ENCODE data around the gene CLCN1. TPM values are rescaled to one million over a fixed set of nuclear protein-coding genes. Genes with fewer than 3 reads are reported as not detected.

The CLCN1 gene
- polyA plus RNA-seq, 3 donors = 0.04 to 0.76 (median 0.11) TPM

DNA sequence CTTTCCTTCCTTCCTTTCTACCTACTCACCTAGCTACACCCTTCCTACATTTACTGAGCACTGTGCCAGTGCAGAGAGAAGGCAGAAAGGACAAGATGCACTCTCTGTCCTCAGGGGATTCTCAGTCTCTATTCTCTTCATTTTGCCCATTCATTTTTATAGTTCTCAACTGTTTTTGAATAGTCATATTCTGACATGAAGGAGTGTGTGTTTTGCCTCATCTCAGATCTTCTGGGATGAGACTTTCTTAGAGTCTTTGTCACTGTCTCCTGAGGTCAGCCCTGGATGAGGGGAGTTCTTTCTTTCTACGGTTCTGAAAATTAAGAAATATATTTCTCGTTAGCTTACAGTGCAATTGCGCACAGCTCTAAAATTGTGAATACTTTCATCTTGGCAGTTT lies 21.3 kb downstream of the CLCN1 start:
- Mint-ChIP-seq H3K9me3 (peaks cover 0 to 2% (median 0%) of the 10 kb centered on the region in 7 donors), H3K27me3 (ENCODE audit: low read depth in 3 of 3) (peaks cover 0 to 6% (median 1%) of the 10 kb centered on the region in 3 donors), H3K4me3 (no peak overlapping the region), H3K4me1 (peaks cover 8% of the 10 kb centered on the region), H3K36me3 (no peaks in the 10 kb centered on the region), H3K27ac (no peak overlapping the region)
- Histone ChIP-seq H3K9ac (ENCODE audit: insufficient read depth, low read length, poor library complexity, severe bottlenecking) (no peak overlapping the region), H3K27ac (ENCODE audit: low read depth in 1 of 2, low read length in 2 of 2) (no peak overlapping the region), H4K20me1 (ENCODE audit: insufficient read depth, low read length) (no peaks in the 10 kb centered on the region), H3K4me1 (ENCODE audit: control insufficient read depth in 1 of 2, insufficient read depth in 2 of 2, low read length in 2 of 2) (no peaks in the 10 kb centered on the region), H3K36me3 (replicated peaks in 1 of 2; ENCODE audit: control insufficient read depth in 1 of 2, insufficient read depth in 2 of 2, low read length in 2 of 2) (no peaks in the 10 kb centered on the region), H2AFZ (ENCODE audit: insufficient read depth, low read depth, low read length, poor library complexity, severe bottlenecking) (no peak overlapping the region), H3K27me3 (ENCODE audit: control insufficient read depth in 2 of 2, insufficient read depth in 2 of 2, low read length in 2 of 2) (no peaks in the 10 kb centered on the region), H3K4me3 (replicated peaks in 1 of 3; ENCODE audit: low read depth in 2 of 3, low read length in 3 of 3) (no peak overlapping the region), H3K79me2 (ENCODE audit: insufficient read depth, low read length) (no peaks in the 10 kb centered on the region), H3K9me3 (replicated peaks in 1 of 2; ENCODE audit: control insufficient read depth in 1 of 2, insufficient read depth in 1 of 2, low read length in 2 of 2) (no peaks in the 10 kb centered on the region), H3K4me2 (replicated peaks; ENCODE audit: extremely low read depth, low read length, poor library complexity, severe bottlenecking) (no peak overlapping the region)
- intact Hi-C loops (cut with micrococcal nuclease) = no loop called here
- TF ChIP-seq, protein P1, sequence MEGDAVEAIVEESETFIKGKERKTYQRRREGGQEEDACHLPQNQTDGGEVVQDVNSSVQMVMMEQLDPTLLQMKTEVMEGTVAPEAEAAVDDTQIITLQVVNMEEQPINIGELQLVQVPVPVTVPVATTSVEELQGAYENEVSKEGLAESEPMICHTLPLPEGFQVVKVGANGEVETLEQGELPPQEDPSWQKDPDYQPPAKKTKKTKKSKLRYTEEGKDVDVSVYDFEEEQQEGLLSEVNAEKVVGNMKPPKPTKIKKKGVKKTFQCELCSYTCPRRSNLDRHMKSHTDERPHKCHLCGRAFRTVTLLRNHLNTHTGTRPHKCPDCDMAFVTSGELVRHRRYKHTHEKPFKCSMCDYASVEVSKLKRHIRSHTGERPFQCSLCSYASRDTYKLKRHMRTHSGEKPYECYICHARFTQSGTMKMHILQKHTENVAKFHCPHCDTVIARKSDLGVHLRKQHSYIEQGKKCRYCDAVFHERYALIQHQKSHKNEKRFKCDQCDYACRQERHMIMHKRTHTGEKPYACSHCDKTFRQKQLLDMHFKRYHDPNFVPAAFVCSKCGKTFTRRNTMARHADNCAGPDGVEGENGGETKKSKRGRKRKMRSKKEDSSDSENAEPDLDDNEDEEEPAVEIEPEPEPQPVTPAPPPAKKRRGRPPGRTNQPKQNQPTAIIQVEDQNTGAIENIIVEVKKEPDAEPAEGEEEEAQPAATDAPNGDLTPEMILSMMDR (IDR thresholded peaks at IDR 0.05) = no peak
- WGBS (ENCODE audit: insufficient coverage) = no CpG with 5 or more reads among the region's 3 CpGs
- no peak for DNase-seq

DNA sequence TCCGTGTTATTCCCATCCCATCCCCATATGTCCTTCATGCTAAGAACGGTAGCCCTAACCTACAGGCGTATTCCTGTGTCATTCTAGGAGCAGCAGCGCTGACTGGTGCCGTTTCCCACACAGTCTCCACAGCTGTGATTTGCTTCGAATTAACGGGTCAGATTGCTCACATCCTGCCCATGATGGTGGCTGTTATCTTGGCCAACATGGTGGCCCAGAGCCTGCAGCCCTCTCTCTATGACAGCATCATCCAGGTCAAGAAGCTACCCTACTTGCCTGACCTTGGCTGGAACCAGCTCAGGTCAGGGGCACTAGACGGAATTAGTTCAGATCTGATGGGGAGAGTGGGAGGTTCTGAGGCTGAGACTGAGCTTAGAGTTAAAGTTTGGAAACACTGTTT lies 25.9 kb downstream of the CLCN1 start:
- H3K9ac ChIP-seq (ENCODE audit: insufficient read depth, low read length, poor library complexity, severe bottlenecking) = no peak overlapping the region
- no peaks in the 10 kb centered on the region for H4K20me1 ChIP-seq (ENCODE audit: insufficient read depth, low read length)
- H3K4me3 ChIP-seq (replicated peaks in 1 of 3; ENCODE audit: low read depth in 2 of 3, low read length in 3 of 3) = no peak overlapping the region
- peaks cover 0 to 3% (median 0%) of the 10 kb centered on the region in 7 donors for H3K9me3 Mint-ChIP-seq
- no peak overlapping the region for H3K4me3 Mint-ChIP-seq
- no peaks in the 10 kb centered on the region for H3K27me3 ChIP-seq (ENCODE audit: control insufficient read depth in 2 of 2, insufficient read depth in 2 of 2, low read length in 2 of 2)
- H3K36me3 ChIP-seq (replicated peaks in 1 of 2; ENCODE audit: control insufficient read depth in 1 of 2, insufficient read depth in 2 of 2, low read length in 2 of 2) = no peaks in the 10 kb centered on the region
- H3K36me3 Mint-ChIP-seq = no peaks in the 10 kb centered on the region
- no peak overlapping the region for H3K27ac Mint-ChIP-seq
- peaks cover 12 to 14% of the 10 kb centered on the region in 2 donors for H3K4me1 ChIP-seq (ENCODE audit: control insufficient read depth in 1 of 2, insufficient read depth in 2 of 2, low read length in 2 of 2)
- H3K27me3 Mint-ChIP-seq (ENCODE audit: low read depth in 3 of 3) = peaks cover 3 to 8% (median 4%) of the 10 kb centered on the region in 3 donors
- TF ChIP-seq, protein P1 (IDR thresholded peaks at IDR 0.05) = no peak
- intact Hi-C loops (cut with micrococcal nuclease) = no loop called here
- H3K4me2 ChIP-seq (replicated peaks; ENCODE audit: extremely low read depth, low read length, poor library complexity, severe bottlenecking) = no peak overlapping the region
- no peak for DNase-seq
- H3K27ac ChIP-seq (ENCODE audit: low read depth in 1 of 2, low read length in 2 of 2) = no peak overlapping the region
- no peaks in the 10 kb centered on the region for H3K9me3 ChIP-seq (replicated peaks in 1 of 2; ENCODE audit: control insufficient read depth in 1 of 2, insufficient read depth in 1 of 2, low read length in 2 of 2)
- H2AFZ ChIP-seq (ENCODE audit: insufficient read depth, low read depth, low read length, poor library complexity, severe bottlenecking) = no peak overlapping the region
- 97% methylated on average over 5 of the region's 8 CpGs for WGBS (ENCODE audit: insufficient coverage)
- H3K4me1 Mint-ChIP-seq = peaks cover 11% of the 10 kb centered on the region
- H3K79me2 ChIP-seq (ENCODE audit: insufficient read depth, low read length) = no peaks in the 10 kb centered on the region
